ENCODE results near the gene TRNT1.
A peak's percentile ranks its signal among the peaks of the same experiment; 100 is the strongest.

The TRNT1 gene

GRCh38 chr3:3126477-3127431, at the start of gene TRNT1:
TRNT1 (plus strand) TSS chr3:3126940; CDS start chr3:3129041, 2,101 bp downstream.
- DNase-seq = peak; percentile 94

DNA sequence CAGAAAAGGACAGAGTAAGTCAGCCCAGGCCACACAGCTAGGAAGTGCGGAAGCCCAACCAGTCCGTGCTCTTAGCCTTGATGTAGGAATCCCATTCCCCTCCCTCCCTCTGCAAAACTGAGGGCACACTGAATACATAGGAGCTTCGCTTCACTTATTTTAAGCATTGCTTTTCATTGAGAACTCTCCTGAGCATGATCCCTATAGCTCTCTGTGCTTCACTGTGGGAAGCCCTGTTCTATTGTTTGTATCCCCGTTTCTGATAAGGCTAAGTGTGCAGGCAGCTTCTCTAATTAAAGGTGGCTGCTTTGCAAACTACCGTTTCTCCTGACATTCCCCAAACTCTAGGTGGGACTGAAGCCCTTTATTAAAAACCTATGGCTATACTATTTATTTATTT, 46.4 kb upstream of the TRNT1 start:
- no peak for DNase-seq

DNA sequence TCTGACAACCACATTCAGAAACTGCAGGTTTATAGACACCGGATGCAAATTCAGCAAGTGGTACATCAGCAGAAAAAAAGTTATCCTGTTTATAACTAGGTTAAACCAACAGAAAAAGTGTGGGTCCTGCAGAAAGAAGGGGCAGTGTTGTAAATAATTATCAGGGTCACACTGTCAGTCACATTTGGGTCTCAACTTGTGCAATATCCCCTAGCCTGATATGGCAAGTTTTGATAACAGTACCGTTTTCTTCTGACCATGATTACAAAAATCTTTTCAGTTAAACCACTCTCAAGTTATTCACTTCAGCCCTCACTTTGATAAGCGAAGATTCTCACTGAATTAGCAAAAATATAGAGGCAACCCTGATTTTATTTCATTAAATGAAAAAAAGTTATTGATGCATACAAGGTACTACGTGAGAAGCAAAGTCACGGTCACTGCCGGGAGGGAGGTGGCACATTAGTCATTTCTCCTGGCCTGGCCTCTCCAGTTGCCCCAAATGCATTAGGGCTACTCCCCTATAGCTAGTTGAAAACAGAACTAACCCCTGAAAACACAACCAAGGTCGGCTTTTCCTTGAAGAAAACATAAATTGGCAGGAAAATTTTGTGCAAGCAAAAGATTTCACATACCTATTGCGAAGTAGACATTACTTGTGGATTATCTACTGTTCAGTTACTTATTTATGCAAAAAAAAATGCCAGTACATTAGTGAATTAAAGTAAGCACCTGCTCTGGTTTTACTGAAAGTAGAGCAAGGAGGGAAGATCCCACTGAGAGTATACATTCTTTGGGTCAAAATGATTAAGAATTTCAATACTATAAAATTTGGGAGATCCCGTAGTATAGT, 45.1 kb upstream of the TRNT1 start:
- DNase-seq = no peak

DNA sequence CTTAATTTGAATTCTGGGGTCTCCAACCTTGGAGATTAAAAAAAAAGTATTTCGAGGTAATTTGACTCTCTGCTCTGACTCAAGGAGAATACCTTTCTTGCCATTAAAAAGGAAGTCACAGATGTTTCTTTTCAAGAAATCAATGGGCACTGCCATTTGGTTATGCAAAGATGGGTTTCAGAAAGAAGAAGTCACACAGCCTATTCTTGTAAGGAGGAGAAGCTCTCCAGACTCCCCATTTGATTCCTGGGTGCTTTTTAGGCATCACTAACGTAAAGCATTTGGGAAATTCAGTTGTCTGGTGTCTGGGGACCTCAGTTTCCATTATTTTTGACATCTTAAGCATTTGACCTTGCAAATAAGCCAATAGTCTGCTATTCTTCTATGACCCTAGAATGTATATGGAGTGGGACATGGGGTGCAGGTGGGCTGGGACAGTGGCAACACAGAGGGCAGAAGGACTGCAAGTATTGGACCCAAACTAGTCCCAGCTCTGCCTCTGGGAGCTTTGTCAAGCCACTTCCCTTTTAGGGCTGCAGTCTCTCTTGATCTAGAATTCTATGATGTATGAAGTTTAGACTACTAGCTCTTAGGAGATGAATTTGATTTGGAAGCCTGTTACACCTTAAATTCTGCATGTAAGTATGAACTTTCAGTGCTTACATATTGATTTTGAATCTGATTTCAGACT, 44.4 kb upstream of the TRNT1 start:
- no peak for DNase-seq

GRCh38 chr3:3084890-3085289, 41.9 kb upstream of the TRNT1 start:
- no peak for DNase-seq

DNA sequence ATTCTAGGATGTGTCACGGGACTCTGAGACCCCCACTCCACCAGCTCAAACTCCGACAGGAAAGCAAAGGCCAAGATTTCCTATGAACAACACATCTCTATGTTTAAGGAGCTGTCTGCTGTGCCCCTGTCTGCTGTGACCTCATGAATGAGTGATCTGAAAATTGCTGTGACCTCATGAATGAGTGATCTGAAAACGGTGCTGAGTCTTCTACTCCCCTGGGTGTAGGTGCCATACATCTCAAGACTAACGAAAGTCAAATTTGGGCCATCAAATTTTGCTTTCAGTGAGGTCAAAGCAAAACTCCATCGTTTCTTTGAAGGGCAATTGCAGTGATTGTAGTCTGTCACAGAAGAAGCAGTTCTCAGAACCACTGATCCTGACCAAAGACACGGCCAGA, 41.0 kb upstream of the TRNT1 start:
- DNase-seq = no peak

DNA sequence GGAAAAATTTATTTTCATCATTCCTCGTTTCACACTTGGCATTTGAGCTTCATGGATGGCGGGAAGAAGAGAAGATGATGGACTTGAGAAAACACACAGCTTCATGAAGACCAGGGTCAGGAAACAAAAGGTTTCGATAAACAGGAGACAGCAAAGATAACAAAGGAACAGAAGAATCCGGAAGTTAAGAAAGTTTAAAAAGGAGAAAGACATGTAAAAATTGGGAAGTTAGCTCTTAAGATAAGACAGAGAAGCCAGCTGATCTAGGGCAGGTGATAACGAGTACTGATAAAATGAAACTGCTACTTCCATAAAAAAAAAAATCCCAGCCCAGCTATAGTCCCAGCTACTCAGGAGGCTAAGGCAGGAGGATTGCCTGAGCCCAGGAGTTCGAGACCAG, 40.5 kb upstream of the TRNT1 start:
- DNase-seq = no peak

- DNase-seq = no peak
Observed at GRCh38 chr3:3087279-3087678, 39.5 kb upstream of the TRNT1 start.

GRCh38 chr3:3087716-3088465, 38.8 kb upstream of the TRNT1 start:
- no peak for DNase-seq

- DNase-seq = no peak
Observed at GRCh38 chr3:3089017-3089416, 37.7 kb upstream of the TRNT1 start.

DNA sequence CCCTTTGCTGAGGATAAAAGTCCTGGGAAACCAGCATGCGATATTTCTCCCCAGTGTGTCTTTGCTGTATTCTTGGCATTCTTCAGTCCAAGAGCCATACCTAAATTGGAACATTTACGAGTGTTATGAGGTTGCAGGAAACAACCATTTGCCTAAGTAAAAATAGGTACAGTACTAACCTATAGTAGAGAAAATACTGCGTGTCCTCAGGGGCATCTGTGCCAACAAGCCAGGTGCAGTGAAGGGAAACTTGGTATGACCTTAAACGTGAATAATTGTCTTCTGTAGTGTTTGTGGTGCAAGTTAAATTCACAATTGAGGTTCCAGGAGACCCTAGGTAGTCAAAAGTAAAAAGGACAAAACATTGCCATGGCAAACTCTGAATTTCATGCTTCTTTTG, 28.8 kb upstream of the TRNT1 start:
- no peak for DNase-seq

GRCh38 chr3:3101660-3102458, 24.9 kb upstream of the TRNT1 start:
- DNase-seq = no peak

DNA sequence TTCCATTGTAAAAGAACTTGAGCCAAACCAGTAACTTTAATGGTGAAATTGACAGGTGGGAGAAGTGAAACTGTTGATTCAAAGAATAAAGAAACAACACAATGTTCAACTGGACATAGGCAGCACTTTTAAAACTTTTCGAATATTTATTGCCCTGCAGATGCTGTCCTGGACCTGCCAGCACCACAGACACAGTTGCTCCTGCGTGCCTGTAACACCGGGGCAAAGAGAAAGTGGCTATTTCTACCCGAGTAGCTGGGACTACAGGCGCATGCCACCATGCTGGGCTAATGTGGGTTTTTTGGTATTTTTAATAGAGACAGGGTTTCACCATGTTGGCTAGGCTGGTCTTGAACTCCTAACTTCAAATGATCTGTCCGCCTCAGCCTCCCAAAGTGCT, 24.0 kb upstream of the TRNT1 start:
- DNase-seq = no peak

DNA sequence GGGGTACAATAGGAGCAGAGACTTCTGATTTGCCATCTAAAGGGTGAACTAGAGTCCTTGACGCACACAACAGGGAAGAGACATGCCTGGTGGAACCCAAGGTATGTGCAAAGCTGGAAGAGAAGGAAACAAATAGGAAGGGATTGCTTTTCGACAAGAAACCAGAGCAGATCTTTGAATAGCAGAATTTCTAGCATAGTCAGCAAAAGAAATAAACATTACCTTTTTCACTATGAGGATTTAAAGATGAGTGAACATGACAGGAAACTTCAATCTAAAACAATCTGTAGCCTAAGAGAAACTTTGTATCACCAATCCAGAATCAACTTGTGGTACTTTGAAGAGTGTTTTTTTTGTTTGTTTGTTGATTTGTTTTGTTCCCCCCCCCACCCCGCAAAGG, 21.5 kb upstream of the TRNT1 start:
- no peak for DNase-seq

- no peak for DNase-seq
Observed at GRCh38 chr3:3105815-3106214, 20.9 kb upstream of the TRNT1 start.

DNA sequence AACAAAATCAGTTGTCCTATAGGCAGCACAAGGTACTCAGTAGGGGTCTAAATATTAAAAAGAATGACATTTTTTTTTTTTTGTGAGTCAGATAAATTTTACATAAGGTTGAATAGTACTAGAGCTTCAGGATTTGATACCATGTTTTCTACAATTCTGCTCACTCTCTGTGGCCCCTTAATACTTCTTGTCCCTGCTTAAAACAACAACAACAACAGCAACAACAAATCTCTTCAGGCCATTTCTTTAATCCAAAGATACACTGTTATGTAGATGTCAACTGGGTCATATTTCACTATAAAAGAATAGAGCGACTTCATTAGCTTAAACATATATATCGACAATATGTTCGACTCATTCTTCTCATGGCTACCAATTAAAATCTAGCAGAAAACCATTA, 19.6 kb upstream of the TRNT1 start:
- DNase-seq = no peak

DNA sequence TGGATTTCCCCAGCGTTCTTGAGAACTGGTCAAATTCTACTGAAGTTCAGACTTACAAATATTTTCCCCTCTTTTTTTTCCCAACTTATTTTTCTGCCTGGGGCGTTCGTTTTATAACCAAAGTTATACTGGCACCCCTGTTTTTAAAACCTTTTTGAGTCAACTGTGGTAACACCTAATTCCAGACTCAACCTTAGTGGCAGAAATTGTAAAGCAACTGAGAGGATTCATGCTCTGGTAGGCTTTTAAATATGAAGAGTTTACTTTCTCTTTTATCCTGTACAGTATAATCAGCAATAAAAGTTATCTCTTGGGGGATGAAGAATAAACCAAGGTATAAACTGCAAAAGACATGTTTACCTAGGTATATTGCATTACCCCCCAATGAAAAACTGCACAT, 18.9 kb upstream of the TRNT1 start:
- no peak for DNase-seq

DNA sequence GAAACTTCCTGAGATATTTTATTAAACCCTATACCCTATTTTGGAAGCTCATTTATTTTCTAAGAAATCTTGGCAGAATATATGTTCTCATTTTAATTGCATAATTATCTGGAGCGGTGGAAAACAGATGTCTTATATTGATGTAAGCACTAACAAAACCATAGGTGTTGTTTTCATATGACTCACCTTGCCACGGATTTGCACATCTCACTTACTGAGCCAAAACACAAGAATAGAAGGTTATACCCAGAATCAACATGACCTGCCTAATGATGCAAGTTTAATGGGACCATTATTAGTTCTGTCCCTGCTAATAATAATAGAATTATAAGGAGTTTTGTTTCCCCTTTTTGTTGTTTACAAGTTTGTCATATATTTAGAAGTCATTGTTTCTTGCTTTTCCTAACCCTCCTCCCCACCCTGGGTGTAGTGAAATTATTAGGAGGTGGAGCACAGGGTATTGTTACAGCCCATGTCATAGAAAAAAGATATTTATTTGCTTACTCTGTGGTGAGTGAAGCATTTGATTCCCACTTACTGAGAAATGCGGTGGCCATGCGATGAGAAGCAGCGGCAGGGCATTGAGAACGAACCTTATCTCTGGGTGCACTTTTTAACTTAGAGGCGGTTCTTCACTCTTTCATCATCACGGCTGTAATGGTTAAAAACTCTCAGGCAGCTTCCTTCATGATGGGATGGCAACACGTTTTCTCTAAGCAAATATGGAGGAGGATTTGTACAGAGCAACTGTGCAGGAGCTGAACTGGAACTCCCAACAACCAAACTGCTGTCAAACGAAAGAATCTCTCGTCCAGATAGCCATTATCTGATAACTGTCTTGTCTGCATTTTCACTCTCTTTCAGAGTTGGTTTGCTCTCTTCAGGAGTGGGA, 17.1 kb upstream of the TRNT1 start:
- no peak for DNase-seq

DNA sequence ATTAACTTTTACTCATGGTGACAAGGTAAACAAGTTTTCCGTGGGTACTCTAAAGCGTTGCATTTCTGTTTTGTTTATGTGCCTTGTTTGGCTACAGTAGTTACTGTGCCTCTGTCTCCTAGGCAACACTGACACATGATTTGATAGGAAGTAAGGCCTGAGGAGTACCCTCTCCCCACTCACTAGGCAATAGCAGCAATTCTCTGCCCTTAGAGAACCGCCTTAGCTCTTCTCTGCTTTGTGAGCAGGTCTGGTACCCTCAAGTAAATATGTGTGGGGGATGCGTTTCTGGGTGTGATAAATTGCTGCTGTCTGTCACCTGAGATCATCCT, 16.5 kb upstream of the TRNT1 start, which contains the start of gene IL5RA:
TSS of gene IL5RA (minus strand) at position 76 of the 332 bp plus-strand sequence. CDS start 5,390 bp downstream, outside the sequence.
- DNase-seq = no peak

DNA sequence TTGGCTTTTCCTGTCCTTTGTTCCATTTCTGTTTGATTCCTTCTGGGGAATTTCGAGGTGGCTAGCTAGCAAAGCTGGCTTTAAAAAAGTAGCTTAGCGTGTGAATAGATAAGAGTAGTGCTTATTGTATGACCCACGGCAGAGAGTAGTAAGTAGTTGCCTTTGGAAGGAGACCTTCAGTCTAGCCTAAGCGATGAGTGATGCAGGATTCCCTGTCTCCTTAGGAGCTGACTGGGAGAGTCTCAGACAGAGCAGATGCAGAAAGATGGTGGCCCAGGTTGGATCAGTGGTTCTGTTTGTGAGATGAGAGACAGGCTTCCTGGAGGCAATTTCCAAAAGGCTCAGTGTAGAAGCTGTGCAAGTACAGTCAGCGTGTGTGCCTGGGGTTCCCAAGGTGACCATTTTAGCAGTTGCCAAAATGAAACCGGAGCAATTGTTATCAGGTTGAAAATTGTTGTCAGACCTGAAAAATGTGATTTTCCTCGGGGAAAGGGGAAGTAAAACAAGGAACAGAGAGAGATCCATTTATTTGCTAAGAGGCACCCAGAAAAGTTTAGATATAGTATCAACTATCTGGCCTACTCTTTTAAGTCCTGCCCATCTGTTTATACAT, 15.9 kb upstream of the TRNT1 start:
- DNase-seq = no peak
